HCT116 (cell line): ENCODE results near the gene N4BP3. TPM values are rescaled to one million over a fixed set of nuclear protein-coding genes. Genes with fewer than 3 reads are reported as not detected.

ENCODE experiments used
- ATAC-seq: fragments of 200-7000 bp; cut with Tn5 transposase; 2 replicates; pipeline ENCODE4 v1.9.1; 2020; ENCODE audit warnings: mild to moderate bottlenecking, moderate library complexity
- BruUV-seq: library from RNA; stranded (reverse); fragments of 400-500 nt; replicated peaks from 2 replicates; lab custom pipeline; 2021; lab: Mats Ljungman, UMichigan
- CTCF ChIA-PET: fragments of 300-600 bp; sonication (Branson Sonifier 250); formaldehyde crosslinking; loops from one replicate; lab custom pipeline; 2021; ENCODE audit warnings: antibody characterized with exemption; lab: Charles Lee
- POLR2A ChIA-PET: fragments of 300-600, 350-600 bp; sonication (Branson Sonifier 250); formaldehyde crosslinking; loops from one replicate; lab custom pipeline; 2021; ENCODE audit warnings: antibody characterized with exemption; lab: Charles Lee
- RAD21 ChIA-PET, 2 experiments: fragments of 300-600 bp; sonication (Branson Sonifier 250); formaldehyde crosslinking; loops; one replicate each; lab custom pipeline; 2023; ENCODE audit warnings: low total read pairs in 2 of 2; ENCODE audit not compliant: uncharacterized antibody in 2 of 2, unreplicated experiment in 2 of 2, low non-redundant PET in 1 of 2; lab: Charles Lee
- DNase-seq: peaks from one replicate; pipeline ENCODE4 v3.0.0-alpha.2; 2010; ENCODE audit warnings: low read depth, low spot score
- H2AFZ ChIP-seq: fragments of 200-600 bp; shearing (Covaris generic), sonication (generic); 2 replicates; pipeline ENCODE4 v1.6.1; 2017; ENCODE audit warnings: low read depth, mixed run types, mixed read lengths, antibody characterized with exemption, low read length; ENCODE audit not compliant: poor library complexity, severe bottlenecking
- H3K27ac ChIP-seq: 2 replicates; pipeline ENCODE4 v1.5.1; 2012; ENCODE audit warnings: low read depth, low read length
- H3K27me3 ChIP-seq: fragments of 200-600 bp; sonication (generic); 2 replicates; pipeline ENCODE4 v1.6.1; 2016; ENCODE audit warnings: mixed run types, low read length, mixed read lengths; ENCODE audit not compliant: insufficient read depth
- H3K36me3 ChIP-seq, 2 experiments: fragments of 200-500 bp in 1 of 2; fragments of 200-600 bp in 1 of 2; sonication (Bioruptor generic) in 1 of 2; sonication (generic) in 1 of 2; 2 replicates each; pipeline versions ENCODE4 v1.5.1 to v1.6.1; 2014 to 2016; ENCODE audit warnings: low read length in 2 of 2, inconsistent platforms in 1 of 2, mixed read lengths in 1 of 2, mixed run types in 1 of 2; ENCODE audit not compliant: insufficient read depth in 2 of 2, control insufficient read depth in 1 of 2
- H3K4me1 ChIP-seq, 2 experiments: fragments of 200-600 bp in 1 of 2; sonication (generic) in 1 of 2; 2 replicates each; pipeline versions ENCODE4 v1.5.1 to v1.6.1; 2012 to 2017; ENCODE audit warnings: low read length in 2 of 2, inconsistent platforms in 1 of 2, mild to moderate bottlenecking in 1 of 2, mixed read lengths in 1 of 2, mixed run types in 1 of 2, moderate library complexity in 1 of 2; ENCODE audit not compliant: insufficient read depth in 2 of 2, control insufficient read depth in 1 of 2
- H3K4me2 ChIP-seq: fragments of 200-600 bp; sonication (generic); 2 replicates; pipeline ENCODE4 v1.6.1; 2017; ENCODE audit warnings: mixed run types, low read length, mixed read lengths
- H3K4me3 ChIP-seq, 2 experiments: fragments of 200-600 bp in 1 of 2; sonication (generic) in 1 of 2; replicated peaks in 1 of 2; 2 replicates each; pipeline ENCODE4 v1.5.1; 2011 to 2016; ENCODE audit warnings: low read length in 2 of 2, control low read depth in 1 of 2, low read depth in 1 of 2, mild to moderate bottlenecking in 1 of 2, mixed read lengths in 1 of 2, mixed run types in 1 of 2
- H3K79me2 ChIP-seq: fragments of 200-600 bp; sonication (generic); 2 replicates; pipeline ENCODE4 v1.6.1; 2017; ENCODE audit warnings: mild to moderate bottlenecking, mixed run types, low read length, moderate library complexity, mixed read lengths; ENCODE audit not compliant: insufficient read depth
- H3K9ac ChIP-seq: fragments of 200-600 bp; sonication (generic); 2 replicates; pipeline ENCODE4 v1.6.1; 2016; ENCODE audit warnings: low read length, mixed read lengths
- H3K9me2 ChIP-seq: fragments of 200-600 bp; sonication (generic), shearing (Covaris generic); 2 replicates; pipeline ENCODE4 v1.6.1; 2017; ENCODE audit warnings: mixed run types, mild to moderate bottlenecking, moderate library complexity; ENCODE audit not compliant: insufficient read depth
- H3K9me3 ChIP-seq, 2 experiments: fragments of 200-500 bp in 1 of 2; fragments of 200-600 bp in 1 of 2; sonication (Bioruptor generic) in 1 of 2; sonication (generic) in 1 of 2; 2 replicates each; pipeline ENCODE4 v1.6.1; 2014 to 2017; ENCODE audit warnings: low read length in 2 of 2, mixed read lengths in 2 of 2, inconsistent platforms in 1 of 2, low read depth in 1 of 2, mild to moderate bottlenecking in 1 of 2, mixed run types in 1 of 2, moderate library complexity in 1 of 2; ENCODE audit not compliant: control insufficient read depth in 1 of 2, insufficient read depth in 1 of 2
- H4K20me1 ChIP-seq: fragments of 200-600 bp; sonication (generic), shearing (Covaris generic); 2 replicates; pipeline ENCODE4 v1.6.1; 2017; ENCODE audit warnings: mixed run types, mild to moderate bottlenecking, moderate library complexity; ENCODE audit not compliant: insufficient read depth
- EZH2 ChIP-seq: fragments of 200-600 bp; sonication (generic); IDR thresholded peaks from 2 replicates; pipeline ENCODE4 v1.6.1; 2017; ENCODE audit warnings: antibody characterized with exemption, mixed run types
- EZH2phosphoT487 ChIP-seq: fragments of 200-600 bp; IDR thresholded peaks from 2 replicates; pipeline ENCODE4 v1.6.1; 2018; ENCODE audit warnings: antibody characterized with exemption, borderline replicate concordance
- FOSL1 ChIP-seq: IDR thresholded peaks from 2 replicates; pipeline ENCODE4 v1.6.1; 2012; ENCODE audit warnings: low read depth
- JUND ChIP-seq: IDR thresholded peaks from 2 replicates; pipeline ENCODE4 v1.6.1; 2012
- POLR2AphosphoS5 ChIP-seq: IDR thresholded peaks from 2 replicates; pipeline ENCODE4 v1.6.1; 2011; ENCODE audit warnings: mild to moderate bottlenecking, low read depth, low read length, moderate library complexity
- REST ChIP-seq: IDR thresholded peaks from 2 replicates; pipeline ENCODE4 v1.6.1; 2012; ENCODE audit warnings: low read depth
- YY1 ChIP-seq: IDR thresholded peaks from 2 replicates; pipeline ENCODE4 v1.6.1; 2011; ENCODE audit warnings: low read length, low read depth, moderate library complexity, mild to moderate bottlenecking; ENCODE audit not compliant: insufficient replicate concordance; ENCODE audit errors: extremely low read depth
- intact Hi-C: fragments of 100-400 bp; cut with micrococcal nuclease; formaldehyde crosslinking; loops from 2 replicates; pipeline ENCODE4 v1.10.0; 2022
- total RNA-seq: library from RNA; stranded (reverse); gene quantifications from one replicate; pipeline ENCODE4 v1.2.1, GENCODE V29; 2021; ENCODE audit not compliant: unreplicated experiment
- TF ChIP-seq, protein P1 (sequence below): IDR thresholded peaks from 2 replicates; pipeline ENCODE4 v1.6.1; 2012
- TF ChIP-seq, protein P2 (sequence below): IDR thresholded peaks from 2 replicates; pipeline ENCODE4 v1.6.1; 2012

Gene N4BP3
- total RNA-seq, 1 experiment from 2014 or later, result 5.2 TPM

DNA sequence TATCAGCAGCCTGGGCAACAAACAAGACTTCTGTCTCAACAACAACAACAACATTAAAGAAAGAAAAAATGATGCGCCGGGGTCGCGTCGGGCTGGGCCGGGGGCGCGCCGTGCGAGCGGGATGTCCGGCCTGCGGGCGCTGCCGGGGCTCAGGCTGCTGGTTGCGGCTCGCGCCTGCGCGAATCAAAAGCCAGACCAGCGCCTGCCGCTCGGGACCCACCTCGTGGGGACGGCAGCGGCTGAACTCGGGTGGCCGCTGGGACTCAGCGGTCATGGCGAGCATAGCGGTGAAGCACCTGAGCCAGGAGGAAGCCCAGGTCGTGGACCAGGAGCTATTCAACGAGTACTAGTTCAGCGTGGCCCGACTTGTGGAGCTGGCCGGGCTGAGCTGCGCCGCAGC is 52.2 kb downstream of the N4BP3 start:
- Histone ChIP-seq H3K79me2 (no peaks in the 10 kb centered on the region), H3K9ac (no peak overlapping the region), H3K4me1 (peaks cover 2 to 11% of the 10 kb centered on the region in 2 experiments; a peak in 3 of 4 replicates), H3K36me3 (no peaks in the 10 kb centered on the region), H2AFZ (no peak overlapping the region), H3K9me3 (no peaks in the 10 kb centered on the region), H3K4me2 (no peak overlapping the region), H3K27me3 (no peaks in the 10 kb centered on the region), H3K9me2 (no peaks in the 10 kb centered on the region), H3K4me3 (no peak overlapping the region), H3K27ac (no peak overlapping the region), H4K20me1 (no peaks in the 10 kb centered on the region)
- ATAC-seq (no peak), DNase-seq (no peak)
- CTCF ChIA-PET, result interaction anchor here (2.8 kb wide), 1 partner anchor 89 kb away, joined by 14 read pairs; no protein-coding TSS in a partner anchor
- POLR2A ChIA-PET, result no interaction called here
- TF ChIP-seq, protein P1, sequence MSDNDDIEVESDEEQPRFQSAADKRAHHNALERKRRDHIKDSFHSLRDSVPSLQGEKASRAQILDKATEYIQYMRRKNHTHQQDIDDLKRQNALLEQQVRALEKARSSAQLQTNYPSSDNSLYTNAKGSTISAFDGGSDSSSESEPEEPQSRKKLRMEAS, result no peak
- TF ChIP-seq YY1, result no peak
- TF ChIP-seq, protein P2, sequence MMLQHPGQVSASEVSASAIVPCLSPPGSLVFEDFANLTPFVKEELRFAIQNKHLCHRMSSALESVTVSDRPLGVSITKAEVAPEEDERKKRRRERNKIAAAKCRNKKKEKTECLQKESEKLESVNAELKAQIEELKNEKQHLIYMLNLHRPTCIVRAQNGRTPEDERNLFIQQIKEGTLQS, result no peak
- TF ChIP-seq FOSL1, result no peak
- TF ChIP-seq JUND, result no peak
- TF ChIP-seq REST, result no peak
- no peak for TF ChIP-seq EZH2phosphoT487
- TF ChIP-seq EZH2, result no peak
- TF ChIP-seq POLR2AphosphoS5, result no peak
- RAD21 ChIA-PET, result no interaction called here
- no TSS peak for BruUV-seq
- intact Hi-C loops, result no loop called here
